Body of pancreas (tissue), 4 donors: Measurements from ENCODE around the gene CLCA4. TPM values are rescaled to one million over a fixed set of nuclear protein-coding genes. Genes with fewer than 3 reads are reported as not detected.

Experiments
- ATAC-seq: fragments of 150-250 bp; one replicate; pipeline ENCODE4 v1.9.1; 2016
- DNase-seq, 4 donors: peaks; one replicate each; pipeline ENCODE4 v3.0.0-alpha.2; 2019
- H3K27ac ChIP-seq, 4 donors: fragments of 200-600 bp; sonication (generic); 1 replicate in 3 of 4; 2 replicates in 1 of 4; pipeline versions ENCODE4 v1.5.1 to v1.6.1; 2016 to 2019; ENCODE audit warnings: mild to moderate bottlenecking in 1 of 4, mixed read lengths in 1 of 4, moderate library complexity in 1 of 4
- H3K27me3 ChIP-seq, 2 donors: fragments of 200-600 bp; sonication (generic); one replicate each; pipeline ENCODE4 v1.6.0; 2016; ENCODE audit warnings: mild to moderate bottlenecking in 1 of 2
- H3K36me3 ChIP-seq, 2 donors: fragments of 200-600 bp; sonication (generic); replicated peaks in 1 of 2; 2 replicates each; pipeline ENCODE4 v1.5.1; 2016; ENCODE audit warnings: low read depth in 2 of 2; ENCODE audit not compliant: insufficient read depth in 1 of 2
- H3K4me1 ChIP-seq: fragments of 200-600 bp; sonication (generic); one replicate; pipeline ENCODE4 v1.6.0; 2016
- H3K4me3 ChIP-seq, 2 donors: fragments of 200-600 bp; sonication (generic); 1 replicate in 1 of 2; 2 replicates in 1 of 2; pipeline ENCODE4 v1.5.1; 2016 to 2019
- H3K9me3 ChIP-seq, 3 donors: fragments of 200-600 bp; sonication (generic); 1 replicate in 2 of 3; 2 replicates in 1 of 3; pipeline ENCODE4 v1.5.1; 2016
- POLR2A ChIP-seq, 3 donors: fragments of 450-650 bp; IDR thresholded peaks; one replicate each; pipeline ENCODE4 v1.6.1; 2016; ENCODE audit warnings: antibody characterized with exemption in 3 of 3, mild to moderate bottlenecking in 2 of 3
- WGBS, 2 donors: methylation state at CpG; one replicate each; pipeline ENCODE4 v1.1.5; 2017; 5-methylcytosine and 5-hydroxymethylcytosine counted together
- intact Hi-C: fragments of 100-400 bp; cut with DNase I; formaldehyde crosslinking; loops from one replicate; pipeline ENCODE4 v1.15.1; 2023
- total RNA-seq, 2 donors: library from RNA; depleted of rRNA; stranded (reverse); fragments of >200 nt; gene quantifications; one replicate each; pipeline ENCODE4 v1.1.0, GENCODE V29; 2016
- TF ChIP-seq, protein P1 (sequence below), 7 experiments: fragments of 450-650 bp in 4 of 7; fragments of 200-600 bp in 3 of 7; sonication (generic) in 3 of 7; IDR thresholded peaks; one replicate each; pipeline ENCODE4 v1.5.1; 2016 to 2019; ENCODE audit warnings: antibody characterized with exemption in 7 of 7

CLCA4 gene
- total RNA-seq, 2 donors from 2014 or later, result not detected

GRCh38 chr1:86552376-86552775, 5.5 kb downstream of the CLCA4 start:
- no peak for DNase-seq
- H3K36me3 ChIP-seq, result no peaks in the 10 kb centered on the region
- WGBS, 2 donors, result 80 to 86% methylated on average over 3 to 18 of the region's 19 CpGs
- H3K27ac ChIP-seq, result no peak overlapping the region
- H3K27me3 ChIP-seq, result no peaks in the 10 kb centered on the region
- H3K4me1 ChIP-seq, result no peaks in the 10 kb centered on the region
- H3K4me3 ChIP-seq, result no peak overlapping the region
- no peak for ATAC-seq
- intact Hi-C loops, result no loop called here
- no peak for TF ChIP-seq POLR2A (IDR thresholded peaks at IDR 0.05)
- TF ChIP-seq, protein P1, sequence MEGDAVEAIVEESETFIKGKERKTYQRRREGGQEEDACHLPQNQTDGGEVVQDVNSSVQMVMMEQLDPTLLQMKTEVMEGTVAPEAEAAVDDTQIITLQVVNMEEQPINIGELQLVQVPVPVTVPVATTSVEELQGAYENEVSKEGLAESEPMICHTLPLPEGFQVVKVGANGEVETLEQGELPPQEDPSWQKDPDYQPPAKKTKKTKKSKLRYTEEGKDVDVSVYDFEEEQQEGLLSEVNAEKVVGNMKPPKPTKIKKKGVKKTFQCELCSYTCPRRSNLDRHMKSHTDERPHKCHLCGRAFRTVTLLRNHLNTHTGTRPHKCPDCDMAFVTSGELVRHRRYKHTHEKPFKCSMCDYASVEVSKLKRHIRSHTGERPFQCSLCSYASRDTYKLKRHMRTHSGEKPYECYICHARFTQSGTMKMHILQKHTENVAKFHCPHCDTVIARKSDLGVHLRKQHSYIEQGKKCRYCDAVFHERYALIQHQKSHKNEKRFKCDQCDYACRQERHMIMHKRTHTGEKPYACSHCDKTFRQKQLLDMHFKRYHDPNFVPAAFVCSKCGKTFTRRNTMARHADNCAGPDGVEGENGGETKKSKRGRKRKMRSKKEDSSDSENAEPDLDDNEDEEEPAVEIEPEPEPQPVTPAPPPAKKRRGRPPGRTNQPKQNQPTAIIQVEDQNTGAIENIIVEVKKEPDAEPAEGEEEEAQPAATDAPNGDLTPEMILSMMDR (IDR thresholded peaks at IDR 0.05), result no peak
- H3K9me3 ChIP-seq, result no peaks in the 10 kb centered on the region

DNA sequence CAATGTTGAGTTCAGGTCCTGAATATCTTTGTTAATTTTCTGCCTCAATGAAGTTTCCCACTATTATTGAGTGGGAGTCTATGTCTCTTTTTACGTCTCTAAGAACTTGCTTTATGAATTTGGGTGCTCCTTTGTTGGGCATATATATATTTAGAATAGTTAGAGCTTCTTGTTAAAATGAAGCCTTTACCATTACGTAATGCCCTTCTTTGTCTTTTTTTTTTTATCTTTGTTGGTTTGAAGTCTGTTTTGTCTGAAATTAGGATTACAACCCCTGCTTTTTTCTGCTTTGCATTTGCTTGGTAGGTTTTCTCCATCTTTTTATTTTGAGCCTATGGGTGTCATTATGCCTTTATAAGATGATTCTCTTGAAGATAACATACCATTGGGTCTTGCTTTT, 10.9 kb downstream of the CLCA4 start:
- 72 to 74% methylated on average over 2 of the region's 2 CpGs for WGBS, 2 donors
- Histone ChIP-seq H3K27ac (no peak overlapping the region), H3K36me3 (no peaks in the 10 kb centered on the region), H3K4me3 (no peak overlapping the region), H3K4me1 (no peaks in the 10 kb centered on the region), H3K9me3 (no peaks in the 10 kb centered on the region), H3K27me3 (no peaks in the 10 kb centered on the region)
- TF ChIP-seq POLR2A (IDR thresholded peaks at IDR 0.05), result no peak
- TF ChIP-seq, protein P1 (IDR thresholded peaks at IDR 0.05), result no peak
- intact Hi-C loops, result no loop called here
- DNase-seq (no peak), ATAC-seq (no peak)

DNA sequence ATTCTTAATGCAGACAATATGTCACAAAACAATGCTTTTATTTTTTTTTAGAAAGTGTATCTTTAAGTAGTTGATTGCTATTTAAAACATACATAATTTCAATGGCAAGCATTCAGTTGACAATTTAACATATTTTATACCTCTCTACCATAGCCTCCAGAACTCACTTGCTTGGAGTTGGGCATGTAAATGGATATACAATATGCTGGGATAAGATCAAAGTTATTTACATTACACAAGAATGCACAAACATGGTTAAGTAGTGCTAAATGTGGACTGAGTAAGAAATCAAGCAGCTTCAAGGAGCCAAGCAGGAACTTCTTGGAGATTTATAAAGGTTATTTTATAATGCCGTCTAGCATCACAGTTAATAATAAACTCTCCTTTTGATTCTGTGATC, 17.0 kb downstream of the CLCA4 start:
- Histone ChIP-seq H3K27me3 (no peaks in the 10 kb centered on the region), H3K27ac (no peak overlapping the region), H3K9me3 (no peaks in the 10 kb centered on the region), H3K36me3 (no peaks in the 10 kb centered on the region), H3K4me3 (no peak overlapping the region), H3K4me1 (no peaks in the 10 kb centered on the region)
- intact Hi-C loops, result no loop called here
- no peak for DNase-seq
- TF ChIP-seq, protein P1 (IDR thresholded peaks at IDR 0.05), result no peak
- no peak for TF ChIP-seq POLR2A (IDR thresholded peaks at IDR 0.05)
- no peak for ATAC-seq
- WGBS, 2 donors, result 40 to 71% methylated on average over 1 of the region's 1 CpG

DNA sequence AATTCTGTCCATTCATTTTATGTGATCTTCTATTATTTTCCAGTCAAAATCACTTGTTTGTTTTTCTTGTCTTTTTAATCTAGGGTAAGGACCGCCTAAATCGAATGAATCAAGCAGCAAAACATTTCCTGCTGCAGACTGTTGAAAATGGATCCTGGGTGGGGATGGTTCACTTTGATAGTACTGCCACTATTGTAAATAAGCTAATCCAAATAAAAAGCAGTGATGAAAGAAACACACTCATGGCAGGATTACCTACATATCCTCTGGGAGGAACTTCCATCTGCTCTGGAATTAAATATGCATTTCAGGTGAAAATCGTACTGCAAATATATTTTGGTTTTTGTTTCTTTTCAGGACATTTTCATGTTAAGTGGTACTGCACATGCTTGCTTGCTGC, 20.5 kb downstream of the CLCA4 start:
- no peaks in the 10 kb centered on the region for H3K36me3 ChIP-seq
- no peaks in the 10 kb centered on the region for H3K9me3 ChIP-seq
- TF ChIP-seq POLR2A (IDR thresholded peaks at IDR 0.05), result no peak
- TF ChIP-seq, protein P1 (IDR thresholded peaks at IDR 0.05), result no peak
- H3K4me3 ChIP-seq, result no peak overlapping the region
- intact Hi-C loops, result no loop called here
- ATAC-seq (no peak), DNase-seq (no peak)
- H3K27ac ChIP-seq, result no peak overlapping the region
- WGBS, 2 donors, result 62 to 74% methylated on average over 3 of the region's 3 CpGs
- H3K27me3 ChIP-seq, result no peaks in the 10 kb centered on the region
- H3K4me1 ChIP-seq, result no peaks in the 10 kb centered on the region

DNA sequence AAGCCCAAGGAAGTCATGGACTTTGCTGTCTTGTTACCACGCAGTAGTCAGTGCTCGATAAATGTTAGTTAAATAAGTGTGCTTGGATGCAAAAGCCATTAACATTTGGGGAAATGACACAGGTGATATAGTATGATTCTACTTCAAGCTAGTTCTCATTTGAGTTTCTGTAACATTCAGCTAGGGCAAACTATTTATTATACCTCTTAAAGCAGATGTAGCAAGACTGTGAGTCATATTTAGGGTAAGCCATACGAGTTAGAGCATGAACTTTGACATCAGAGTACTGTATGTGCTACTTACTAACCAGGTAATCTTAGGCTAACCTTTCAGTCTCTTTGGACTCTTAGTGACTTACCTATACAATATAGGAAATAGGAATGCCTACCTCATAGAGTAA, 21.0 kb downstream of the CLCA4 start:
- TF ChIP-seq POLR2A (IDR thresholded peaks at IDR 0.05), result no peak
- TF ChIP-seq, protein P1 (IDR thresholded peaks at IDR 0.05), result no peak
- Histone ChIP-seq H3K4me3 (no peak overlapping the region), H3K36me3 (no peaks in the 10 kb centered on the region), H3K9me3 (no peaks in the 10 kb centered on the region), H3K27ac (no peak overlapping the region), H3K4me1 (no peaks in the 10 kb centered on the region), H3K27me3 (no peaks in the 10 kb centered on the region)
- DNase-seq, result no peak
- intact Hi-C loops, result no loop called here
- ATAC-seq, result no peak
- 66 to 70% methylated on average over 3 of the region's 3 CpGs for WGBS, 2 donors
